GM19351 (cell line): ENCODE measurements around the gene REC114.
"Not testable (repeated sequence)": the region's sequence is repeated elsewhere in the genome, so short reads cannot be mapped to it uniquely, and the experiment has no call there.

Source experiments
- ATAC-seq: cut with Tn5 transposase; IDR thresholded peaks from one replicate; pipeline ENCODE4 v1.9.1; 2021; ENCODE audit warnings: mild to moderate bottlenecking, moderate library complexity; ENCODE audit not compliant: unreplicated experiment

Gene REC114

GRCh38 chr15:73573037-73573436 is 130.1 kb downstream of the REC114 start:
- ATAC-seq = no peak

GRCh38 chr15:73573572-73573971 is 130.6 kb downstream of the REC114 start:
- no peak for ATAC-seq

GRCh38 chr15:73575636-73576247 is 132.8 kb downstream of the REC114 start:
- ATAC-seq = no peak

GRCh38 chr15:73577593-73577992 is 134.6 kb downstream of the REC114 start:
- not testable (repeated sequence) for ATAC-seq

- ATAC-seq = no peak
Observed at GRCh38 chr15:73578026-73578425, 135.1 kb downstream of the REC114 start.

- no peak for ATAC-seq
Observed at GRCh38 chr15:73582851-73583379, 140.0 kb downstream of the REC114 start.

- ATAC-seq = no peak
Observed at GRCh38 chr15:73583544-73583943, 140.6 kb downstream of the REC114 start.

- ATAC-seq = no peak
Observed at GRCh38 chr15:73584699-73585420, 141.9 kb downstream of the REC114 start.

GRCh38 chr15:73585871-73586654 is 143.1 kb downstream of the REC114 start:
- ATAC-seq = no peak

GRCh38 chr15:73589766-73590165 is 146.8 kb downstream of the REC114 start:
- ATAC-seq = no peak

GRCh38 chr15:73590263-73590662 is 147.3 kb downstream of the REC114 start:
- ATAC-seq = no peak

GRCh38 chr15:73593304-73594074 is 150.5 kb downstream of the REC114 start:
- ATAC-seq = no peak

- no peak for ATAC-seq
Observed at GRCh38 chr15:73594109-73594508, 151.1 kb downstream of the REC114 start.

- ATAC-seq = no peak
Observed at GRCh38 chr15:73596174-73596573, 153.2 kb downstream of the REC114 start.

GRCh38 chr15:73597036-73597638 is 154.2 kb downstream of the REC114 start:
- ATAC-seq = no peak

- ATAC-seq = no peak
Observed at GRCh38 chr15:73598530-73599160, 155.7 kb downstream of the REC114 start.

- ATAC-seq = no peak
Observed at GRCh38 chr15:73599934-73600333, 157.0 kb downstream of the REC114 start.

GRCh38 chr15:73600413-73601335 is 157.7 kb downstream of the REC114 start:
- no peak for ATAC-seq
